ENCODE results near the gene EHMT1.

DNA sequence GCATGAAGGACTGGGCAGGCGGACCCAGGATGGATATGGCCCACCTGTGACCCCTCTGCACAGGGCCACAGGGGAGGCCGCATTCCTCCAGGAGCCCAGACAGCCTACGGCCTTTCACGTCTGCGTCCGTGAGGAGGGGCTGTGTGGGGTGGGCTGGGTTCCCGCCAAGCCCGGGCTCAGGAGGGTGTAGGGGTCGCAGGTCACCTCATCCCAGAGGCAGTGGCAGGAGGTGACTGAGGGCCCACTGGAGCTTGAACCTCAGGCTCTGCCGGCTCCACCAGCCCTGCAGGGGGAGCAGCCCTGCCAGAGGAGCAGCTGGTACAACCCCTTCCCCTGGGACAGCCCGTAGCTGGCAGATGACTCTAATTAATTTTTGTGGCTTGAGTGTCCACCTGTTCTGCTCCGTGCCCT, 218.0 kb downstream of the EHMT1 start:
- TF ChIP-seq CTCF (IDR thresholded peaks at IDR 0.05) (no peak), POLR2A (IDR thresholded peaks at IDR 0.05) (no peak)
